H1 (cell line): ENCODE data around the gene KAT8.

ENCODE experiments used
- BACH1 ChIP-seq: IDR thresholded peaks from 2 replicates; pipeline ENCODE4 v1.6.1; 2012; ENCODE audit warnings: low read length, improper control_type of control experiment
- CTCF ChIP-seq, 3 experiments: IDR thresholded peaks; 1 replicate in 2 of 3; 2 replicates in 1 of 3; pipeline versions ENCODE4 v1.5.1 to v1.6.1; 2011; ENCODE audit warnings: low read length in 3 of 3, mild to moderate bottlenecking in 3 of 3, inconsistent platforms in 2 of 3, low read depth in 1 of 3, moderate library complexity in 1 of 3; ENCODE audit not compliant: insufficient read depth in 1 of 3; ENCODE audit errors: control extremely low read depth in 1 of 3
- EP300 ChIP-seq, 2 experiments: IDR thresholded peaks; 1 replicate in 1 of 2; 2 replicates in 1 of 2; pipeline ENCODE4 v1.6.1; 2011 to 2012; ENCODE audit warnings: low read depth in 2 of 2, low read length in 2 of 2, mild to moderate bottlenecking in 2 of 2, borderline replicate concordance in 1 of 2, inconsistent platforms in 1 of 2, moderate library complexity in 1 of 2
- EZH2 ChIP-seq: fragments of 200-600 bp; sonication (generic); IDR thresholded peaks from 2 replicates; pipeline ENCODE4 v1.7.1; 2012; ENCODE audit warnings: low read depth, mild to moderate bottlenecking, moderate library complexity, low read length, inconsistent platforms; ENCODE audit not compliant: severe bottlenecking
- HDAC6 ChIP-seq: IDR thresholded peaks from one replicate; pipeline ENCODE4 v1.7.1; 2012; ENCODE audit warnings: low read depth, mild to moderate bottlenecking, inconsistent platforms, low read length, moderate library complexity
- MAFK ChIP-seq: IDR thresholded peaks from 2 replicates; pipeline ENCODE4 v1.6.1; 2012; ENCODE audit warnings: low read depth, mild to moderate bottlenecking, improper control_type of control experiment, low read length
- POLR2A ChIP-seq, 2 experiments: IDR thresholded peaks; 1 replicate in 1 of 2; 2 replicates in 1 of 2; pipeline ENCODE4 v1.6.1; 2011; ENCODE audit warnings: low read depth in 2 of 2, low read length in 2 of 2, mild to moderate bottlenecking in 2 of 2; ENCODE audit errors: control extremely low read depth in 1 of 2
- POLR2AphosphoS5 ChIP-seq: IDR thresholded peaks from 2 replicates; pipeline ENCODE4 v1.6.1; 2011; ENCODE audit warnings: low read depth, low read length
- RAD21 ChIP-seq, 2 experiments: IDR thresholded peaks in 1 of 2; conservative IDR thresholded peaks in 1 of 2; 2 replicates each; pipeline ENCODE4 v1.6.1; 2011; ENCODE audit warnings: low read depth in 2 of 2, low read length in 2 of 2, improper control_type of control experiment in 1 of 2, inconsistent platforms in 1 of 2, mild to moderate bottlenecking in 1 of 2, moderate library complexity in 1 of 2
- SRF ChIP-seq: IDR thresholded peaks from 2 replicates; pipeline ENCODE4 v1.6.1; 2011; ENCODE audit warnings: mild to moderate bottlenecking, low read depth, low read length, moderate library complexity
- USF2 ChIP-seq: IDR thresholded peaks from 2 replicates; pipeline ENCODE4 v1.6.1; 2011; ENCODE audit warnings: low read length, improper control_type of control experiment

- TF ChIP-seq CTCF (IDR thresholded peaks at IDR 0.05; ENCODE audit: control extremely low read depth in 1 of 3, insufficient read depth in 1 of 3, low read depth in 1 of 3, low read length in 3 of 3) (peak in 2 of 3 experiments; percentile 10 to 12; a peak in 1 of 4 replicates), EP300 (IDR thresholded peaks at IDR 0.05; ENCODE audit: borderline replicate concordance in 1 of 2, low read depth in 2 of 2, low read length in 2 of 2) (no peak), POLR2AphosphoS5 (no peak), SRF (no peak), EZH2 (no peak), RAD21 (IDR thresholded peaks at IDR 0.05 in 1 of 2, conservative IDR thresholded peaks at IDR 0.05 in 1 of 2; ENCODE audit: low read depth in 2 of 2, low read length in 2 of 2) (peak in 1 of 2 experiments; percentile 15; a peak in 1 of 4 replicates), USF2 (no peak), POLR2A (IDR thresholded peaks at IDR 0.05; ENCODE audit: control extremely low read depth in 1 of 2, low read depth in 2 of 2, low read length in 2 of 2) (no peak), BACH1 (no peak), MAFK (no peak), HDAC6 (no peak)
Observed at GRCh38 chr16:31079342-31079944, 38.0 kb upstream of the KAT8 start.
